OCI-LY3 (cell line): Measurements from ENCODE around the gene GSG1L.
"Not testable (repeated sequence)": the region's sequence is repeated elsewhere in the genome, so short reads cannot be mapped to it uniquely, and the experiment has no call there.

Source experiments
- H2AFZ ChIP-seq: fragments of 200-600, 300-600 bp; shearing (Covaris generic); 2 replicates; pipeline ENCODE4 v1.6.0; 2014; ENCODE audit warnings: antibody characterized with exemption, low read depth, low read length
- H3K27ac ChIP-seq: fragments of 200-600, 300-600 bp; sonication (generic); 2 replicates; pipeline ENCODE4 v1.5.1; 2014; ENCODE audit warnings: mild to moderate bottlenecking, low read length, moderate library complexity, mixed read lengths
- H3K27me3 ChIP-seq: fragments of 200-600, 300-600 bp; sonication (generic); 2 replicates; pipeline ENCODE4 v1.6.1; 2014; ENCODE audit warnings: low read depth, low read length, mixed read lengths
- H3K36me3 ChIP-seq: fragments of 200-600, 300-600 bp; sonication (generic); replicated peaks from 2 replicates; pipeline ENCODE3; 2014; ENCODE audit warnings: low read depth, low read length, mixed read lengths
- H3K4me1 ChIP-seq: fragments of 300-600, 200-600 bp; sonication (generic); 2 replicates; pipeline ENCODE4 v1.6.1; 2014; ENCODE audit warnings: low read length, mixed read lengths
- H3K4me2 ChIP-seq: fragments of 200-600, 300-600 bp; sonication (generic); 2 replicates; pipeline ENCODE4 v1.6.1; 2014; ENCODE audit warnings: low read length, mixed read lengths
- H3K4me3 ChIP-seq: fragments of 300-600, 200-600 bp; sonication (generic); 2 replicates; pipeline ENCODE4 v1.5.1; 2014; ENCODE audit warnings: antibody characterized with exemption, mild to moderate bottlenecking, low read length, moderate library complexity
- H3K79me2 ChIP-seq: fragments of 300-600, 200-600 bp; shearing (Covaris generic); 2 replicates; pipeline ENCODE4 v1.6.1; 2014; ENCODE audit warnings: mild to moderate bottlenecking, low read length, mixed read lengths
- H3K9ac ChIP-seq: fragments of 300-600, 200-600 bp; shearing (Covaris generic); 2 replicates; pipeline ENCODE4 v1.6.0; 2014; ENCODE audit warnings: mild to moderate bottlenecking, low read length, moderate library complexity
- H3K9me3 ChIP-seq: fragments of 200-600, 300-600 bp; shearing (Covaris generic); 2 replicates; pipeline ENCODE4 v1.6.1; 2014; ENCODE audit warnings: low read length, mixed read lengths; ENCODE audit not compliant: insufficient read depth
- H4K20me1 ChIP-seq: fragments of 200-600, 300-600 bp; sonication (generic); 2 replicates; pipeline ENCODE4 v1.6.1; 2016; ENCODE audit warnings: low read length, mixed read lengths; ENCODE audit not compliant: insufficient read depth
- CTCF ChIP-seq: fragments of 200-600, 300-600 bp; sonication (generic); IDR thresholded peaks from 2 replicates; pipeline ENCODE4 v1.5.1; 2014; ENCODE audit warnings: antibody characterized with exemption, low read length, low read depth
- EZH2phosphoT487 ChIP-seq: fragments of 200-600 bp; shearing (Covaris generic); IDR thresholded peaks from 2 replicates; pipeline ENCODE4 v1.6.1; 2018; ENCODE audit warnings: antibody characterized with exemption, mixed run types, low read depth

GSG1L gene

GRCh38 chr16:27883576-27883975 is 179.9 kb downstream of the GSG1L start:
- peaks cover 10% of the 10 kb centered on the region; the same call in 1 of the 2 replicates for H3K27me3 ChIP-seq
- no peaks in the 10 kb centered on the region for H4K20me1 ChIP-seq
- no peak overlapping the region for H3K27ac ChIP-seq
- no peak overlapping the region for H3K4me3 ChIP-seq
- no peaks in the 10 kb centered on the region for H3K36me3 ChIP-seq
- H2AFZ ChIP-seq = no peak overlapping the region
- H3K9ac ChIP-seq = no peak overlapping the region
- H3K9me3 ChIP-seq = no peaks in the 10 kb centered on the region
- H3K4me2 ChIP-seq = no peak overlapping the region
- no peaks in the 10 kb centered on the region for H3K4me1 ChIP-seq
- H3K79me2 ChIP-seq = no peaks in the 10 kb centered on the region
- TF ChIP-seq CTCF (no peak), EZH2phosphoT487 (no peak)

DNA sequence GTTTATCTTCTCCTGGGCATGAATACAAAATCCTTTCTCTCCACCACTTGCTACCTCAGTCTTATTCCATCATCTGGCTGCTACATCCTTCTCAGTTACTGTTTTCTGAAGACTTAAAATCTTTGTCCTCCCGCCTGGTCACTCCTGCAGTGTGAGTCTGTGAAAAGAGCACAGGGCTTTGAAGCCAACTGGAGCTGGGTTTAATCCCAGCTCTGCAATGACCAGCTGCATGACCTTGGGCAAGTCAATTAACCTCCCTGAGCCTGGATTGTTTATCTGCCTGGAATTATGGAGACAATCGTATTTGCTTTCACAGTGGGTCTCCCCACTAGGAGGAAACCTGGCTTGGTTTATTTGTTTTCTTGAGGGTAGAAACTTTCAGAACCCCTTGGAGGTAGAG is 183.2 kb downstream of the GSG1L start:
- 0 out of 2 replicates have a peak, but pooled peaks cover 4% of the 10 kb centered on the region for H3K9me3 ChIP-seq
- no peak overlapping the region for H3K27ac ChIP-seq
- H3K79me2 ChIP-seq = no peaks in the 10 kb centered on the region
- no peak overlapping the region for H2AFZ ChIP-seq
- no peaks in the 10 kb centered on the region for H4K20me1 ChIP-seq
- no peak for TF ChIP-seq CTCF
- no peak for TF ChIP-seq EZH2phosphoT487
- no peak overlapping the region for H3K9ac ChIP-seq
- H3K4me3 ChIP-seq = no peak overlapping the region
- no peak overlapping the region for H3K4me2 ChIP-seq
- H3K36me3 ChIP-seq = no peaks in the 10 kb centered on the region
- peaks cover 4% of the 10 kb centered on the region; the same call in 1 of the 2 replicates for H3K27me3 ChIP-seq
- H3K4me1 ChIP-seq = no peaks in the 10 kb centered on the region

GRCh38 chr16:27879601-27880247 is 183.8 kb downstream of the GSG1L start:
- no peaks in the 10 kb centered on the region for H4K20me1 ChIP-seq
- no peaks in the 10 kb centered on the region for H3K4me1 ChIP-seq
- H3K4me2 ChIP-seq = no peak overlapping the region
- no peak overlapping the region for H2AFZ ChIP-seq
- H3K9me3 ChIP-seq = 0 out of 2 replicates have a peak, but pooled peaks cover 4% of the 10 kb centered on the region
- H3K4me3 ChIP-seq = no peak overlapping the region
- H3K79me2 ChIP-seq = no peaks in the 10 kb centered on the region
- peaks cover 4% of the 10 kb centered on the region; the same call in 1 of the 2 replicates for H3K27me3 ChIP-seq
- H3K36me3 ChIP-seq = no peaks in the 10 kb centered on the region
- H3K27ac ChIP-seq = no peak overlapping the region
- no peak overlapping the region for H3K9ac ChIP-seq
- no peak for TF ChIP-seq CTCF
- no peak for TF ChIP-seq EZH2phosphoT487

GRCh38 chr16:27872627-27873026 is 190.9 kb downstream of the GSG1L start:
- not testable (repeated sequence) for H3K27me3 ChIP-seq, H3K27ac ChIP-seq, H3K4me1 ChIP-seq, H2AFZ ChIP-seq, H3K4me2 ChIP-seq, H3K9ac ChIP-seq, H3K79me2 ChIP-seq, H3K36me3 ChIP-seq, H3K9me3 ChIP-seq, H4K20me1 ChIP-seq, H3K4me3 ChIP-seq
